Panc1 (cell line): ENCODE results near the gene TMA7B.

Experiments
- CTCF ChIP-seq: fragments of 450-650 bp; IDR thresholded peaks from 2 replicates; pipeline ENCODE4 v1.5.1; 2017; ENCODE audit warnings: mild to moderate bottlenecking
- POLR2AphosphoS5 ChIP-seq: IDR thresholded peaks from 2 replicates; pipeline ENCODE4 v1.6.1; 2012; ENCODE audit warnings: mild to moderate bottlenecking, low read depth, low read length, moderate library complexity
- REST ChIP-seq, 2 experiments: IDR thresholded peaks; 2 replicates each; pipeline ENCODE4 v1.6.1; 2011 to 2012; ENCODE audit warnings: low read depth in 2 of 2, control low read depth in 1 of 2, low read length in 1 of 2, mild to moderate bottlenecking in 1 of 2, moderate library complexity in 1 of 2; ENCODE audit not compliant: insufficient read depth in 1 of 2
- TCF7L2 ChIP-seq: IDR thresholded peaks from 2 replicates; pipeline ENCODE4 v1.6.1; 2011; ENCODE audit warnings: mild to moderate bottlenecking, low read depth, low read length, inconsistent platforms

- TF ChIP-seq TCF7L2 (no peak), CTCF (no peak), POLR2AphosphoS5 (no peak), REST (IDR thresholded peaks at IDR 0.05; ENCODE audit: insufficient read depth in 1 of 2, low read depth in 2 of 2, low read length in 1 of 2) (no peak)
Measured at GRCh38 chr22:39959640-39960447, at the start of gene TMA7B.
